ENCODE measurements around the gene SLC25A21. TPM values are rescaled to one million over a fixed set of nuclear protein-coding genes. Genes with fewer than 3 reads are reported as not detected.

The SLC25A21 gene
- total RNA-seq, 5 donors from 2014 or later (not counting 1 experiment from before 2014, with no cell fraction given): not detected

DNA sequence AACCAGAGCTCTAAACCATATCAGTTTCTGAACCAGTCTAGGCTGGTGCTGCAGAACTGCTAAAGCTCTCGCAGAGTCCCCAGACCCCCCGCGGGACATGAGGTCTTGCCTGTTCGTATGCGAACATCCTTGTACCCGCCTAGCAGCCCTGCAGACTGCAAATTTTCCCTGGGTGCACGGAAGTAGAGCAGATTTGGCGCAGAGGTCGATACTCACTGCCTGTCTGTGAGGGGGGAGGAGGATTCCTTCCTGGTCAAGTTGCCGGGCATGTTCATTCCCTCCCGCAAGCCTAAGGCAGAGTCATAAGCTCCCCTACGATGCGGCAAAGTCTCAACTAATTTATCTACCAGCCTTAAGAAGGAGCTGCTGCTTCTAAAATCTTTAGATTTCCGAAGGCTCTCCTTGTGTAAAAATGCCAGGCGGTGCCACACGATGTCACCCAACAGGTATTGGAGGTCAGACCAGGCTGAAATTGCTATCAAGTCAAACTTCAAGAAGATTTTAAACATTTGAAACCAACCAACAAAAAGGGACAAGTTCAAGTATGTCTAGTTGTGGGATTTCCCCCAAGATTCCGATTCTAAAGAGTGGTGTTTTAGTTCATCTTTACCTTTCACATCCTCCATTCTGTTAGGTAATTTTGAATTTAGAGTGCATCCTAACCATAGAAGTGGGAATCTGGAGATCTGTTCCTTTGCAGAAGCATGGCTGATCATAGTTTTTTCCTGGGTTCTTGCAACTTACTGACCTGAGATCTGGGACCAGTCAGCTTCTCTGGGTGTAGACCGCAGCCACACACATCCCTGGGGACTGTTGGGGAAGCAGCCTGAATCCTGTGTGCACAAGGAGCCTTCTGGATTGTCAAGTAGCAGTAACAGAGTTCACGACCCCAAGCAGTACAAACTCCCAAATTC is 512.3 kb downstream of the SLC25A21 start:
- Histone ChIP-seq H3K9me3 (no peaks in the 10 kb centered on the region), H3K36me3 (ENCODE audit: control insufficient read depth in 2 of 2, extremely low read depth in 1 of 2, insufficient read depth in 1 of 2, low read length in 1 of 2) (no peaks in the 10 kb centered on the region), H3K27me3 (replicated peaks in 1 of 2; ENCODE audit: control insufficient read depth in 2 of 2, extremely low read depth in 1 of 2, insufficient read depth in 2 of 2, low read length in 1 of 2) (peaks cover 4 to 91% of the 10 kb centered on the region in 2 experiments), H3K4me1 (ENCODE audit: control insufficient read depth in 1 of 2, extremely low read depth in 1 of 2, insufficient read depth in 2 of 2, low read length in 2 of 2) (peaks cover 2 to 54% of the 10 kb centered on the region in 2 experiments), H3K4me3 (ENCODE audit: control insufficient read depth in 1 of 2, extremely low read depth in 1 of 2, low read length in 1 of 2) (no peak overlapping the region), H3K27ac (ENCODE audit: low read length) (no peak overlapping the region)
- Mint-ChIP-seq H3K4me3 (peak overlapping the region in 1 of 3 donors; percentile 56), H3K36me3 (no peaks in the 10 kb centered on the region), H3K4me1 (peaks cover 59 to 71% (median 59%) of the 10 kb centered on the region in 3 donors), H3K9me3 (peaks cover 0 to 3% (median 0%) of the 10 kb centered on the region in 3 donors), H3K27me3 (peaks cover 68 to 98% of the 10 kb centered on the region in 2 donors), H3K27ac (no peak overlapping the region)
- POLR2A ChIA-PET: interaction anchor here in 1 of 2 donors (0.5 kb wide), 1 partner anchor 71 kb away, joined by 3 read pairs; no protein-coding TSS in a partner anchor
- no peak for ATAC-seq (replicated peaks in 1 of 4)
- CTCF ChIA-PET: no interaction called here
- WGBS (ENCODE audit: insufficient coverage): 18% methylated on average over 4 of the region's 19 CpGs
- no peak for DNase-seq

DNA sequence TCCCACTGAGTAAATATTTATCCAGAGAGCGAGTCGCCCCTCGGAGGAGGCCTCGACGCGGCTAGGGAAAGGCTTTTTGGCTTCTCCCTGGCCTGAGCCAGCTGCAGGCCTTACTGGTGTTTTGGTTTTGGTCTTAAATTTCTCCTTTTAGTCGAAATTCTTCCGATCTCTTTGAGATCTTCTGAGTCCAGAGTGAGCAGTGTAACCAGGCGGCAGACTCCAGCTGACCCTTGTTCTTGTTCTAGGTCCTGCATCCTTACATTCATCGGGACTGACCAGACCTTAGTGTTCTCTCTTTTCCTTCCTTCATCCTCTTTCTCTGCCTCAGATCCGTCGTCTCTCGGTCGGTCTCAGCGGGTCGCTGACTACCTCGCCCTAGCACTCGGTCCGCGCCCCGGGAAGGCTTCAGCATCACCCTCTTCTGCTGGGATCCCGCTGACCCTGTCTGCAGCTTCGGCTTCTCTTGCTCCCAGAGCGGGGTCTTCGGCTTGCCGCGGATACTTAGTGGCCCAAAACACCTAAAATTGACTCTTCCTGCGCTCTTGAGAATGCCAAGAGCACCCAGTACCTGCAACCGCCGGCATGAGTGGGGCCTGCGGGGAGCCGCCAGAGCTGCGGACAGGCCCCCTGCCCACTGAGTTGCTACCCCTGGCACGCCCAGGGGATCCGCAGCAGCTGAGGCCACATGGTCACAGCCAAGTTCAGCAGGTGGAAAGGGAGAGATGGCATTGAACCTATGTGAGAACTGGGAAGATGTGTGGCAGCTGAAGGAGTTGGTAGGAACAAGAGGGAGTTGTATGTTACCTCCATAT is 513.2 kb downstream of the SLC25A21 start:
- peaks cover 2 to 55% of the 10 kb centered on the region in 2 experiments for H3K4me1 ChIP-seq (ENCODE audit: control insufficient read depth in 1 of 2, extremely low read depth in 1 of 2, insufficient read depth in 2 of 2, low read length in 2 of 2)
- peaks cover 61 to 98% of the 10 kb centered on the region in 2 donors for H3K27me3 Mint-ChIP-seq
- ATAC-seq (replicated peaks in 1 of 4): no peak
- no peak for DNase-seq
- POLR2A ChIA-PET: interaction anchor here in 1 of 2 donors (0.5 kb wide), 1 partner anchor 72 kb away, joined by 3 read pairs; no protein-coding TSS in a partner anchor
- no peak overlapping the region for H3K27ac ChIP-seq (ENCODE audit: low read length)
- no peaks in the 10 kb centered on the region for H3K36me3 ChIP-seq (ENCODE audit: control insufficient read depth in 2 of 2, extremely low read depth in 1 of 2, insufficient read depth in 1 of 2, low read length in 1 of 2)
- H3K4me3 Mint-ChIP-seq: peak overlapping the region in 1 of 3 donors; percentile 68
- CTCF ChIA-PET: no interaction called here
- H3K9me3 Mint-ChIP-seq: peaks cover 0 to 3% (median 0%) of the 10 kb centered on the region in 3 donors
- H3K27me3 ChIP-seq (replicated peaks in 1 of 2; ENCODE audit: control insufficient read depth in 2 of 2, extremely low read depth in 1 of 2, insufficient read depth in 2 of 2, low read length in 1 of 2): peaks cover 10 to 95% of the 10 kb centered on the region in 2 experiments
- peaks cover 55 to 63% (median 60%) of the 10 kb centered on the region in 3 donors for H3K4me1 Mint-ChIP-seq
- H3K4me3 ChIP-seq (ENCODE audit: control insufficient read depth in 1 of 2, extremely low read depth in 1 of 2, low read length in 1 of 2): no peak overlapping the region
- no peaks in the 10 kb centered on the region for H3K36me3 Mint-ChIP-seq
- no peaks in the 10 kb centered on the region for H3K9me3 ChIP-seq
- WGBS (ENCODE audit: insufficient coverage): 7% methylated on average over 30 of the region's 35 CpGs
- peak overlapping the region in 1 of 2 donors; percentile 42 for H3K27ac Mint-ChIP-seq

- H3K9me3 Mint-ChIP-seq: peaks cover 0 to 3% (median 0%) of the 10 kb centered on the region in 3 donors
- H3K27me3 ChIP-seq (replicated peaks in 1 of 2; ENCODE audit: control insufficient read depth in 2 of 2, extremely low read depth in 1 of 2, insufficient read depth in 2 of 2, low read length in 1 of 2): peaks cover 17 to 93% of the 10 kb centered on the region in 2 experiments
- no peak for DNase-seq
- peaks cover 60 to 97% of the 10 kb centered on the region in 2 donors for H3K27me3 Mint-ChIP-seq
- no peaks in the 10 kb centered on the region for H3K36me3 Mint-ChIP-seq
- H3K4me1 Mint-ChIP-seq: peaks cover 48 to 56% (median 55%) of the 10 kb centered on the region in 3 donors
- WGBS (ENCODE audit: insufficient coverage): 6% methylated on average over 47 of the region's 55 CpGs
- no peak overlapping the region for H3K27ac ChIP-seq (ENCODE audit: low read length)
- no peak for ATAC-seq (replicated peaks in 1 of 4)
- H3K27ac Mint-ChIP-seq: no peak overlapping the region
- H3K4me3 Mint-ChIP-seq: peak overlapping the region in 1 of 3 donors; percentile 68
- no peaks in the 10 kb centered on the region for H3K9me3 ChIP-seq
- H3K4me1 ChIP-seq (ENCODE audit: control insufficient read depth in 1 of 2, extremely low read depth in 1 of 2, insufficient read depth in 2 of 2, low read length in 2 of 2): peaks cover 2 to 51% of the 10 kb centered on the region in 2 experiments
- ChIA-PET POLR2A (no interaction called here), CTCF (no interaction called here)
- H3K36me3 ChIP-seq (ENCODE audit: control insufficient read depth in 2 of 2, extremely low read depth in 1 of 2, insufficient read depth in 1 of 2, low read length in 1 of 2): no peaks in the 10 kb centered on the region
- no peak overlapping the region for H3K4me3 ChIP-seq (ENCODE audit: control insufficient read depth in 1 of 2, extremely low read depth in 1 of 2, low read length in 1 of 2)
Observed at GRCh38 chr14:36658123-36659009, 514.0 kb downstream of the SLC25A21 start.

DNA sequence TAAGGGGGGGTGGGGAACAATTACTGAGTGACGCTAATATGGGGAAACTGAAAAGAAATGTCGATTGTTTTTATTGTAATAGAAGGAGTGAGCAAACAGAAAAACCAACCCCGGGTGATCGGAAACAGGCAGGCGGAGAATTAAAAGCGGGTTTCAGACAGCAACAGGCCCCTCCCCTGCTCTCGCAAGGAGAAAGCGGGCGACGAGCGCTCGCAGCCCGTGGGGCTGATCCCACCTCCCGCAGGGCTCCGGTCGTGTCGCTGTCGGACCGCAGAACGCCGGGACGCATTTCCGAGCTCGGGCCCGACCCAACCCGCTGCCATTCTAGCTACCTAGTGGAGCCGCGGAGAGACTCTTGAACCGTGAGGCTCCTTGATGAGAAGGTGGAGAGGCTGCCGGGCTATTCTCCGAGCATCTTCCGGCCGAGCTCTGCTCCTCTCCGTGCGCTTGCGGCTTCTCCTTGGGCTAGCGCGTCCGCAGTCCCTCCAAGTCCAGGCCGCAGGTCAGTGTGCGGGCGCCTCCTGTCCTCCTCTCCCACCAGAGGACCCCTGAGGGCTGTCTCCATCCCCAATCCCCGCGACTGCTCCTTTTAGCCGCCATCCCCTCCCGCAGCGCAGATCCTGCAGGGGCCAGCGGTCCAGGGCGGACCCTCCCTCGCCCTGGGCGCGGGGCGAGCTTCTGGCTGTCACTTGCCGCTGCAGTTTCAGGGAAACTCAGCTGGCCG is 514.8 kb downstream of the SLC25A21 start:
- H3K36me3 ChIP-seq (ENCODE audit: control insufficient read depth in 2 of 2, extremely low read depth in 1 of 2, insufficient read depth in 1 of 2, low read length in 1 of 2): no peaks in the 10 kb centered on the region
- H3K27me3 ChIP-seq (replicated peaks in 1 of 2; ENCODE audit: control insufficient read depth in 2 of 2, extremely low read depth in 1 of 2, insufficient read depth in 2 of 2, low read length in 1 of 2): peaks cover 24 to 88% of the 10 kb centered on the region in 2 experiments
- peaks cover 0 to 3% (median 0%) of the 10 kb centered on the region in 3 donors for H3K9me3 Mint-ChIP-seq
- no peak overlapping the region for H3K27ac Mint-ChIP-seq
- H3K27me3 Mint-ChIP-seq: peaks cover 65 to 97% of the 10 kb centered on the region in 2 donors
- 9% methylated on average over 52 of the region's 55 CpGs for WGBS (ENCODE audit: insufficient coverage)
- no peaks in the 10 kb centered on the region for H3K36me3 Mint-ChIP-seq
- no peaks in the 10 kb centered on the region for H3K9me3 ChIP-seq
- peaks cover 2 to 44% of the 10 kb centered on the region in 2 experiments for H3K4me1 ChIP-seq (ENCODE audit: control insufficient read depth in 1 of 2, extremely low read depth in 1 of 2, insufficient read depth in 2 of 2, low read length in 2 of 2)
- no peak overlapping the region for H3K27ac ChIP-seq (ENCODE audit: low read length)
- ATAC-seq (replicated peaks in 1 of 4): no peak
- H3K4me3 ChIP-seq (ENCODE audit: control insufficient read depth in 1 of 2, extremely low read depth in 1 of 2, low read length in 1 of 2): no peak overlapping the region
- H3K4me1 Mint-ChIP-seq: peaks cover 41 to 51% (median 47%) of the 10 kb centered on the region in 3 donors
- DNase-seq: no peak
- POLR2A ChIA-PET: no interaction called here
- peak overlapping the region in 1 of 3 donors; percentile 68 for H3K4me3 Mint-ChIP-seq
- CTCF ChIA-PET: interaction anchor here in 1 of 2 donors (0.6 kb wide), 1 partner anchor 492 kb away, joined by 4 read pairs; no protein-coding TSS in a partner anchor

DNA sequence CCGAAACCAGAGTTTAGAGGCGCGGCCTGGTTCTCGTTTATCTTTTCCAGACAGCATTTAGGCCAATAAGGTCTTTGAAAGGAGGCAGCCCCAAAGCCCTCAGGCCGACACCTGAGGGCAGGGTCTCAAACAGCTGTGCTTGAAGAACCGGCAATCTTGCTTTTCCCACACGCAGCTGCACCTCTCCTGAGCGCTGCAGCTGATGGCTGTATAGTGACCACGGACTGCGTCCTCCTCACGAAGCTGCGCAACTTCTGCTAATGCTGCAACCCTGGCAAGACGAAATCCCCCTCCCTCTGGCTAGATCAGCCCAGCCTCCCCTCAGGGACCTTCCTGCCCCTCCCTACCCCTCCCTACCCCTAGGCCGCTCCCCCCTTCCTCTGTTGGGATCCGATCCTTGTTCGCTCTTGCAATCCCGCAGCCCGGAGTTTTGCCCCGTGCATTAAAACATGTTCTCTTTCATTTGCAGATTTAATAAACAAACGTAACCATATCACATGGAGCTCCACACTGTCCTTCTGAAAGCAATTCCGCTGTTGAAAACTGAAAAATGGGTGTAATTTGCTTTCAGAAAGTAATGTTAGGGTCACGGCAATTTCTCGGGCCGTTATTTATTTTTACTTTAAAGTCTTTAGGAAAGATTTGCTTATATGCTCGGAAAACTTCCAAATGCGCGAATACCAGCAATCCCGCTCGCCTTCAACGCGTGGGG is 515.6 kb downstream of the SLC25A21 start:
- ChIA-PET POLR2A (no interaction called here), CTCF (interaction anchor here in 1 of 2 donors (0.6 kb wide), 1 partner anchor 493 kb away, joined by 4 read pairs; no protein-coding TSS in a partner anchor)
- no peak overlapping the region for H3K27ac ChIP-seq (ENCODE audit: low read length)
- peaks cover 2 to 37% of the 10 kb centered on the region in 2 experiments for H3K4me1 ChIP-seq (ENCODE audit: control insufficient read depth in 1 of 2, extremely low read depth in 1 of 2, insufficient read depth in 2 of 2, low read length in 2 of 2)
- DNase-seq (no peak), ATAC-seq (replicated peaks in 1 of 4) (no peak)
- no peaks in the 10 kb centered on the region for H3K36me3 ChIP-seq (ENCODE audit: control insufficient read depth in 2 of 2, extremely low read depth in 1 of 2, insufficient read depth in 1 of 2, low read length in 1 of 2)
- peak overlapping the region in 1 of 2 donors; percentile 25 for H3K27ac Mint-ChIP-seq
- H3K4me3 Mint-ChIP-seq: peak overlapping the region in 2 of 3 donors; percentile 22 to 68
- peaks cover 26 to 80% of the 10 kb centered on the region in 2 experiments for H3K27me3 ChIP-seq (replicated peaks in 1 of 2; ENCODE audit: control insufficient read depth in 2 of 2, extremely low read depth in 1 of 2, insufficient read depth in 2 of 2, low read length in 1 of 2)
- peaks cover 36 to 46% (median 40%) of the 10 kb centered on the region in 3 donors for H3K4me1 Mint-ChIP-seq
- H3K9me3 Mint-ChIP-seq: peaks cover 0 to 3% (median 0%) of the 10 kb centered on the region in 3 donors
- H3K27me3 Mint-ChIP-seq: peaks cover 63 to 95% of the 10 kb centered on the region in 2 donors
- H3K4me3 ChIP-seq (ENCODE audit: control insufficient read depth in 1 of 2, extremely low read depth in 1 of 2, low read length in 1 of 2): peak overlapping the region in 1 of 2 donors; percentile 3
- H3K9me3 ChIP-seq: no peaks in the 10 kb centered on the region
- WGBS (ENCODE audit: insufficient coverage): 8% methylated on average over 17 of the region's 31 CpGs
- H3K36me3 Mint-ChIP-seq: no peaks in the 10 kb centered on the region
